ENCODE results near the gene NTM.

The NTM gene

DNA sequence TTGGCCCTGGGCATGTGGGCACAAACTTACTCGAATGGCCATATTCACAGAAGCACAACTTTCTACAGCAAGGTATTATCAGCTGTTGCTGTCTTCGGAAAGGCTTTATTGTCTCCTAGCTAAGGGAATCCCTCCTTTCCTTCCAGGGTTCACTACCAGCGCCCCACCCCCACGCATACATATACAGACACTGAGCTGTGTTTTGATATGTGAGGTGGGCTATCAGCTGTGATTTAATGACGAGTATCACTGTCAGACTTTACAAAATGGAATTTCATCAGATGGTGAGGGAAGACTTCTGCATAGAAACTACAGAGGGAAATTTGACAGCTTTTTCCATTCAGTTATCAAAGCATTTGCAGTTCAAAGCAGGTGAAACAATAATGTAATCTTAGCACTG is 730.2 kb downstream of the NTM start:
- DNase-seq, result no peak

DNA sequence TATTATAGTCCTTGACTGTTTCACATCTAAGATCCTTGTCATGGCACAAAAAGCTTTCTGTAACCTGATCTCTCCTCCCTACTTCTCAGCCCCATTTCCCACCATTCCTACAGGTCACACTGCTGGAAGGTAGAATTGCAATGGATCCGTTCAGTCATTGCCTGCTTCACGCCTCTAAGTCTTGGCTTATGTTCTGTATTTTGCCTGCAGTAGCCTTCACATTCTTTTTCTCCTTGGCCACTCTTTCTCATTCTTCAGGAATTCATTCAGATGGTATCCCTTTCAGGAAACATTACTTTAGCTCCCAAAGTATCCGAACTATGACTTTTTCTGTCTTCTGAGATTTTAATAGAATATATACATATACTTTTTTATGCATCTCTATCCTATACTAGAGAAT is 731.5 kb downstream of the NTM start:
- DNase-seq, result no peak

DNA sequence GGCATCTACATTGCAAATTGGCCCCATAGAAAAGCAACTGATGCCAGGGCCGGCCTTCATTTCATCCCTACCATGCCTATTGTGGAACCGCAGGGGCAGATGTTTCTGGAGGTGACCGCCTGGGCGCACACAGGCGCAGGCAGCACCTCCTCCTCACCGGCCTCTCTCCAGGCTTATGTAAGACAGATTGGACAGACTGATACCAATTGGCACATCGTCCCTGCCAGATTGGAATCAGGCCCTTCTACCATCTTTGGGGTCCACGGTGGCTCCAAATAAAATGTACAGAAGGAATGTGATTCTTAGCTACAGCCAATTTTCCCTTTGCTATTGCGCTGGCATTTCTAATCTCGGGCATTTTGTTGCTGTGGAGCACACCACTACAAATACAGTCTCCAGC is 732.6 kb downstream of the NTM start:
- no peak for DNase-seq

DNA sequence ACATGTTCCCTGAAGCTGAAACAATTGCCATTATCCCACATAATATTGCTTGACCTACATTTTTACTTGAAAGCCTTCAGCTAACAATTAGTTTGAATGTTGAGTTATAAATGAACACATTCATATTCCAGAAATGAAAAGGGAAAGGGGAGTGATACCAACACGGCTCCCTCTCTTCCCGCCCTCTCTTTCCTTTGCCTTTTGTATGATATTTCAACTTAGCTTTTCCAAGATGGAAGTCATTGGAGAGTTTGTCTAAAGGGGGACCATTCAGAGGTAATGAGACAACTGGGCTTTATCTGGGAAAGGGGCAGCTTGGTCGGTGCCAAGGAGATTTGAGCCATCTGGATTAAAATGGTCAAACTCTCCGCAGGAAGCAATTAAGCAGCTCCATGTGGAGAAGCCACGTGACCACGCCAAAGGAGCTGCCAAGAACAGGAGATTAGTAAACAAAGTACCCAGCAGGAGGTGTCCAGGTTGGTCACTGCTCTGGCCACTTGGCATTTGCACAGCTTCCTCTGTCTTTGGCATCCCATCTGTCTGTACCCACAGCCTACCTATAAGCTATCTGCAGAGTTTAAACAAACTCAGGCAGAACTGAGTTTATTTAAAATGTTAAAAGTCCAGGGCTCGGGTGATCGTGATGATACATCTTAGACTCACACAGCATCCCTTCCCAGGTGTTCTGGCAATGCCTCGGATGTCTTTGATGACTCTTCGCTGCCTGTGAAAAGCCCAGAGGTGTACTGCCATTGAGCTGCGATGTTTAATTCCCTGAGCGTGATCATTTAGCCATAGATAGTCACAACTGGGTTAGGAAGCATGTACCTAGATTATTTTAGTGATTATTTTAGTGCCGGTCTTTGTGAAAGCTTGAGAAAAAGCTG is 735.9 kb downstream of the NTM start:
- no peak for DNase-seq

DNA sequence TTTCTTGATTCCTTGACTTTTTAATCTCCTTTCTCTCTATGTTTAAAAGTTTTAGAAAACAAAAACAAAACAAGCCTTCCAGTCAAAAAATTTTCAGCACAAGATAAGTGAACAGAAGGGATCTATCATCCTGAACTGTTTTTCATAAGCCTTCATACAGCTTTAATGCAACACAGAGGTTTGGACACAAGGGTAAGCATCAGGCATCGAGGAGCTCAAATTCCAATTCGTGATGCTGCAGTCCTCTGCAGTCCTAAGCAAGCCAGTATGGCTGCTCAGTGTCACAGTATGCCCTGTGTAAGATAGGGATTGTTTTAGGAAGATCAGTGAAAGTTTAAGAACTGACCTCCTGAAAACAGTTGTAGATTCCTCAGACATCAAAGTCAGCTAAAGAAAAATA is 740.9 kb downstream of the NTM start:
- DNase-seq, result no peak

DNA sequence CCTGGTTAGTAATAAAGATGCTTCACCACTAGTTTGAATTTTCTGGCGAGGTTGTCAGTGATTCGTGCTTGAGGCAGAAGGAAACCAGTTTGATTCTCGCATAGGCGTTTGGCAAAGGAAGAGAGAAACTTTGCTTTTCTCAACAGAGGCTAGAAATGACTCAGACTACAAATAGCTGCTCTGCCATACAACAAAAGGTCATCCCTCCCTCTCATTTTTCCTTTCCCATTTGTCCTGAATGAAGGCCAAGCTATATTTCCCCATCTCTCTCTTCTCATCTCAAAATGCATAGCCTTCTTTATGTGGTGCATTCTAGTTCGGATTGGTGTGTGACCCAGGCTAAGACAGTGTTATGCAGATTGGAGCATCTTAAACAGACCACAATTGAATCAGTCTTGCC is 741.4 kb downstream of the NTM start:
- DNase-seq, result no peak

DNA sequence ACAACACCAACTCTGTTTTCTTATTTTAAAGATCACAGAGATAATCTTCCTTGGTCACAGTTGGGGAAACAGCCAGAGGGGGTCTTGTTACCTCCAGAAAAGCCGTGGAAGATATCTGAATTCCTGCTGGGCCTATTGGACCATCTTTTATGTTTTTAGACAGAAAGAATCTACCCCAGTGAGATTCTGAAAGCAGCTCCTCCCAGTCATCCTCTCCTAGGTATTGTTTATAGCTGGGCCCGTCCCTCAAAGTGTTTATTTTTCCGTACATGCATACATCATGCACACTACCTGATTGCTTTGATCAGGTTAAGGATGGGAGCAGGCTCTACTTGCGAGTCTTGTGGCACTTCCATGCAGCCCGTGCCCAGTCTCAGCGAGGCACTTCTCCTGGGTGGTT is 742.4 kb downstream of the NTM start:
- no peak for DNase-seq

DNA sequence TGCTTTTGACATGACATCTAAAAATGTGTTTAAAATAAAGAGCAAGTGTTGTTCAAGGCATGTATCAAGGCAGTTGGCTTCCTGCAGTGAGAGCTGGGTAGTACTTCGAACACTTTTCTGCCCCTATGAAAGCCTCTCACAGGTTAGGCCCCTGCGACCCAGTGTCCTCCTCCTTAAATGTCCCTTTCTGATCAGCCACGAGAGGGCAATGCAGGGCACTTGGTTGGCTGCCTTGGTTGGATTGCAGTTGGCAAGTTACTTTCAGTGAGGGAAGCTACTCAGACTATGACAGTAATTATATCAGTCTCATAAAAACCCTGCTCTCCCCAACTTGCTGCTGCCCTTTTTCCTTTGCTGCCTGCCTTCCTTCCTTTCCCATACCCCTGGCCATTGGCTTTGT is 743.8 kb downstream of the NTM start:
- DNase-seq, result no peak

DNA sequence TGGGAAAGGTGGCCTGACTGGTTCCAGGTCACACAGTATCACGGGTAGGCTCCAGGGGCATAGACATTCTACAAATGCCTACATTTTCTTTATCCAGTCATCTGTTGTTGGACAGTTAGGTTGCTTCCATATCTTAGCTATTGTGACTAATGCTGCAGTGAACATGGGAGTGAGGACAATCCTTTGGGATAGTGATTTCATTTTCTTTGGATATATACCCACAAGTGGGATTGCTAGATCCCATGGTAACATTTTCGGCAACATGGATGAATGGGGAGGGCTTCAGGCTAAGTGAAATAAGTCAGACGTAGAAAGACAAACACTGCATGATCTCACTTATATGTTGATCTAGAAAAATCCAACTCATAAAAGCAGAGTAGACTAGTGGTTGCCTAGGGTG is 744.3 kb downstream of the NTM start:
- no peak for DNase-seq

DNA sequence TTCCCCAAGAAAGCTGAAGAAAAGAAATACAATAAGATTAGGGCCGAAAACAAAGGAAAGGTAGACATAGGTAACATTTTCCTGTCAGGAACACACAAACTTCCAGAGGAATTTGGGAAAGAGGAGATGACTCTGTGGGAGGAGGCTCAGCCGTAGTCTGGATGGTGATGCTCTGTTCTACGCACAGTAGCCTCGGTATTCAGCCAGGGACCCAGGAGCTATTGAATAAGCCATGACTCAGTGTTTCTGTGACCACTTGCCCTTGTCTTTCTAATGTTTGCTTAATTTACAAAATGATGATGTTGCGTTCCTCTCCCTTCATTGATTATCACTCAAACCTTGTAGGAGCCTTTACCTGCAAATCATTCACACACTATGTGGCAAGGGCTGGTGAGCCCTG is 745.0 kb downstream of the NTM start:
- no peak for DNase-seq

DNA sequence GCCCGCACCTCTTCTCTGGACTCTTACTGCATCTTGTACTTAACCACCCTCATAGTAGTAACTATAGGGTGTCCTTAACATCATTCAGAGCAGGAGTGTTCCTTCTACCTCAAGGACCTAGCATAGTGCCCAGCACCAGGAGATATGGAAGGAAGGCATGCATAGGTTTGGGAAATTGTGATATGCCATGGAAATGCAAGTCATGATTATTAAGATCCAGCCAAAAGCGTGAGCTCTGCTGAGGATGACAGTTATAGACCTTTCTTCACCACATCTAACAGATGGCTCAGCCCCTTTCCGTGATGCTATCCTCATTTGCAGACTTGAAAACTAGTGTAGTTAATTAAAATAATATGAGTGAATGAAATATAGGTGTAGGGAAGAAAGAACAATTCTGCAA is 746.1 kb downstream of the NTM start:
- no peak for DNase-seq

DNA sequence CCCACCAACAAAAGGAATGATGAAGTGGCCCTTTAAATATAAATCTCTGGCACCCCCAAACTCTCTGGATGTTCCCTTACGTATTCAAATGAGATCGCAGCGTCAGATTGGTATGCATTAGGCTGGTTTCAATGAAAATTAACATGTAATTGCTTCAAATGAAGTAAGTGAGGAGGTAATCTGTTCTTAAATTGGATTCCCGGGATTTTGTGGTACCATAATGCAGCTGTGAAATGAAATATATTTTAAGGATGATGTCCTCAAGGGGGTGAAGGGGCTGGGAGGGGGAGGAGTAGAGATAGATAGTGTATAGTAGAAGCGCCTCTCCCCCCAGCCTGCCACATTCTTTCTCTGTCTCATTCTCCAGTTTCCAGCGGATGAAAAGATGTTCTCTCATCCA is 748.2 kb downstream of the NTM start:
- DNase-seq, result no peak

DNA sequence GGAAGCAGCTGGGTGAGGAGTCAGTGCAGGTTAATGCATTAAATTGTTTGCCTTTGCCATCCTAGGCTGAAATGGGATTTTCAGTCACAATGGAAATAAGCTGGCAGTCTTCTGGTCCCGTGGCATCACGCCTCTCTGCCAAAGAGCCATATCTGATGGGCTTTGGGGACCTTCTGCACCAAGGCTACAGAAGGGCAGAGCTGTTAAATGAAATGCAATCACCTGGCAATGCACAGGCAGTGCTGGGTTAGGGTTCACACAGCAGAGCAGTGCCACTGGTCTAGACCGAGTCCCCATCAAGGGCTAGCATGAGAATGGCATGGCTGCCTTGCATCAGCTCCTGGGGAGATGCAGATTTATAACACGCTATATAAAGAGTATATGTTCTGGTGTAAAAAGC is 749.2 kb downstream of the NTM start:
- DNase-seq, result no peak

DNA sequence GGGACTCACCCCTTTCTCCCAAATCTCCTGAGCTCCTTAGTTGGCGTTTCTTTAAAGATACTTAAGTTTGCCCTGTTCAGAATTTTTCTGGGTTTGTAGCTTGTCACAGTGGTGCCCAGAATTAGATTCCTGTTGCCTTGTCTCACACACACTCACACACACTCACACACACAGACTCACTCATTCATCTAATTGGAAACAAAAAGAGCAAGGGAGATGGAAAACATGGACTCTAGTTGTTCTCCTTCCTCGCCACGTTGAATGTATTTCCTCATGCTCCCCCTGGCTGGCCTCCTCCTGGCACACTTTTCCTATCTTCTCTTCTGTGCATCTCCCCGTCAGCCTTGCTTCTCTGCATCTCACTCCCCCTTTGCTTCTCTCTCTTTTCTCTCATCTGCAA is 752.3 kb downstream of the NTM start:
- no peak for DNase-seq

DNA sequence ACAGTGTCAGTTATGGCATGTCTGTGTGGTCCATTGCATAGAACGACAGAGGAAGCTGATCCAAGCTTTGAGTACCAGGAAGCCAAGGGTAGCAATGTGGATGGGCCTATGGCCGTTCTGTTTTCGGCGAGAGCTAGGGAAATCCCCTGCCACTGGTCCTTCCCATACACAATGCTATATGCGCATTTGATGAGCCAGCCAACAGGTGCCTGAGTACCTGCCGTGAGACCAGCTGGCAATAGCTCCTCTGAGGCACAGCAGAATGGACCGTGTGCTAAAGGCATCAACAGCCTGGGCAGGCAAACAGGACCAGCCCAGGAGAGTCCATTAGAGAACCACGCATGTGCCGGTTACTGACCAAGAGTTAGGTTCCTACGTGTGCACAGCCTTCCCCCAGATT is 753.0 kb downstream of the NTM start:
- DNase-seq, result no peak

DNA sequence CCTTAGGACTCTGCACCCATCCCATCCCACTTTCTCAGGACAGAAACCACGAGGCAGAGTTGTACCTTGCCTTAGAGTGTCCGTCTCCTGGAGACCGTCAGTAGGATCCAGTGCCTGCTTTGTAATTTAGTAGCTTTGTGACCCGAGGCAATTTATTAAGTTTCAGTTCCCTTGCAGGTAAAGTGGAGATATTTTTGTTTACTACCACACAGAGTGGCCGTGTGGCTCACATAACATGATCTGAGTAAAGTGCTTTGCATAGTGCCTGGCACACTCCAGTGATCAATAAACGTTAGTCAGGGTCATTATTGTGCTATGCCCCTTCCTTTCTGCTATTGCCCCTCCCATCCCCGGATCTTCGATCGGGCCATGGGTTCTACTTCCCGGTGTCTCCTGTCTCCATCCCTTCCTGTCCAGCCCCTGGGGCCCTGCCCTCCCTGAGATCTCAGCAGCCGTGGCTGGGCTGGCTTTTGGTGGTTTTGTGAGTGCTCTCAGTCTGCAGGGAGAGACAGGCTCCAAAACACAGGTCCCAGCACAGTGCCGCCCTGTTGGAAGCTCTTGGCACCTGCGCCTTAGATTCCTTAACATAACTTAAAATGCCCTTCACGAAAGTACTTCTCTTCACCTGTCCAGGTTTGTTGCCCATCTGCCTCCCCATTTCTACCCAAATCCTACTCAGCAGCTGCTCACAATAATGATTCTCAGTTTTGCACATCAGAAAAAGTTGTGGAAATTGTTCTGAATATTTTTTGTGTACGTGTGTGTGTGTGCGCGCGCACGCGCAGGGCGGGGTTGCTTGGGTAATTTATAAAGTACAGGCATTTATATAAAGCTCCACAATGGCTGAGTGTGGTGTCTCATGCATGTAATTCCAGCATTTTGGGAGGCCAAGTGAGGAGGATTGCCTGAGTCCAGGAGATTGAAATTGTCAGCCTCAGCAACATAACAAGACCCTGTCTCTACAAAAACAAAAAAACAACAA is 753.7 kb downstream of the NTM start:
- DNase-seq, result no peak

DNA sequence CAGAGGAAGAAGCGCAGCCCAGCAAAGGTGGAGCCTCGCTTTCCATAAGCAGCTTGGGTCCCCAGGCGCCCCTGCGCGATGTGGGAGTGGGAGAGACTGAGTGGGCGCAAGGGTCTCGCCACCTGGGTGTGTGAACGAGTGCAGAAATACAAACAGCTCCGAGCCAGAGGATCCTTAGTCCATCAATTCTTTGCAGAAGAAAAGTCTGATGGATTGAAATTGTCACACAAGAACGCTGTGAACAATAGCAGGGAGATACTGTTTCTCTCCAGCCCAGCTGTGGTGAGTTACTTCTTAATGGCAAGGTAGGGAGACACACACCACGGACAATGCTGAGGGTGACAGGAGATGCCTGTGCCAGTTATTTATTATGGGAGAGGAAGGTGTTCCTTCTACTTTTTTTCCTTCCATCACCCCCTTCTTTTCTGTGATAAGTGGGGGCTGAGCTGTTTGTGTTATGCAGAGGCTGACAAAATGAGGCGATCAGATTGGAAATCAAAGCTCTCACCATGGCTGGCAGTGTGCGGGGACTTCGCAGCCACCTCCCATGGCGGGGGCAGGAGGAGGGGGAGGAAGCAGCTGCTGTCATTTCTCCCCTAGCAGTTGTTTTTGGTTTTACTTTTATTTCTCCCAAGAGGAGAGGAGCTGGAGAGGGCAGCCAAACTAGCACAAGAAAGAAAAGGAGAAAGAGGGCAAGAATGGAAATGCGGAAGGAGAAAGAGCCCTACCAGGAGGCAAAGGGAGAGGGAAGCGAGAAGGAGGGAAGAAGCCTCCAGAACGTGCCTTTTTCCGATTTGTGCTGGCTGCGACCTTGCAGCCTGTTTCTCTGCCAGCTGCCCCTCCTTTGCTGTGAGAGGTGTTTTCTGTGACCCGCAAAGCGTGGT is 755.8 kb downstream of the NTM start:
- DNase-seq, result no peak

DNA sequence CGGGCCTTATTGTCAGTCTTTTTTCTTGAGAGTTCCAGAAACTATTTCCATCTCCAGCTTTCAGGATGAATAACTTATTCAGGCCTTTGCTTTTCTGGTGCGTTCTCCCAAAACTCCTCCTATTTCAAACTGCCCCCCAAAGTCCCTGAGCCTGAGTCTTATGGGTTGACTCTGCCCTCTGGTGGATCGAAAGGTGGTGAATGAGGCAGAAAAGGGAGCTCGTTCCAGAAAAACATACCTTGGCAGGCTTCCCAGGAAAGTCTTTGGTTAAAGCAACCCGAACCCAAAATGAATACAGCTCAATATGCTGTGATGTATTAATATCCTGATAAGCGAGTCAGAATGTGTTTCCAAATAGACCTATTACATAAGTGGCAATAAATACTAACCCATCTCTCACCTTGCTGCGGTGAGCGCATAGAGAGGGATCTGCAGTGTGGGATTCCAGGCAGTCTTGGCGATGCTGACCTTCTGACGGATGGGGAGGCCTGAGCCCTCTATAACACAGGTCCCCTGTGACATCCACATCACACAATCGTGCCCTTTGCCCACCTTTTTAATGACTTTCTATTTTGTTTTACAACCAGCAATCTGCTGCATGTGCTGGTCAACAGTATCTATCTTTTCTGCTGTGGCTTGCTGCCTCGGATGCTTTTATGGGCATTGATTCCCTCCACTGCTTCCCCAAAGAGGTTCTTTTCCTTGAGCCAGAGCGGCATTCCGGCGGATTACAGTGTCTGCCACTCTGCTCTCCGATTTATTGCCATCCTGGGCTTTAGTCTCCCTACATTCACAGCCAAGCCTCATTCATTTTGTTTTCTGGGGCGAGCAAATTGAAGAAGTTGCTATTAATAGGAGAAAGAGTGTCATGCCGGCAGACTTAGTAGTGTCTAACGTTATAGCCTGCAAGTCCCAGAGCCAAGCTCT is 756.8 kb downstream of the NTM start:
- no peak for DNase-seq

DNA sequence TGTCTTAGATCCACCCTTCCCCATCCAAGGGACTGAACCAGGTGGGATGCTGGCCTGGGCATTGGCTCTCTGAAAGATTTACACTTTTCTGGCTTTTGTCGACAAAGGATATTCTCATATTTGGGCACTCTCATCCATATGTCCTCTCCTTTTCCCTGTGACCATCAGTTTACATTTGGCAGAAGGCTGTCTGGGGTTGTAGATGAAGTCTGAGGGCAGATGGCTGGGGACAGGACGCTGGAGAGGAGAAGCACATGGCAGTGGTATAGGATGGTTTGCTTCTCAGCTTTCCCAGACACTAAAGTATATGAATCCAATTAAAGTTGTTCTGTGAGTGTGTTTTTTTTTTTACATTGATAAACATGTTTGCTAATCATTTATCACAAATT is 757.5 kb downstream of the NTM start:
- no peak for DNase-seq

DNA sequence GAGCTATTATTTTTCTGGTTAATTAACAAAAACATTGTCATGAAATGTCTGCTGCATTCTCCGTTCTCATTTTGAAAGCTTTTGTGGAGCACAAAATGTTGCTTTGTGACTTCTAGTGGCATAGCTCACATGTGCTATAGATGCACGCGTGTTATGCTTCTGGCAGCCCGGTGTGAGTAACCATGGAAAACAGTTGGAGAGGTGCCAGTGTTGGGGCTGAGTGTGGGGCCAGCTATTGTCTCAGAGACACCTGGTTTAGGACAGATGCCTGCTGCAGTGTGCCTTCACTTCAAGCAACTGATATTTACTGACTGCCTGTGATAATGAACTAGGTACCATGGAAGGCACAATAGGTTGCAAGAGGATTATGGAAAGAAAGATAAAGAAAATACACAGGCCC is 760.6 kb downstream of the NTM start:
- no peak for DNase-seq

DNA sequence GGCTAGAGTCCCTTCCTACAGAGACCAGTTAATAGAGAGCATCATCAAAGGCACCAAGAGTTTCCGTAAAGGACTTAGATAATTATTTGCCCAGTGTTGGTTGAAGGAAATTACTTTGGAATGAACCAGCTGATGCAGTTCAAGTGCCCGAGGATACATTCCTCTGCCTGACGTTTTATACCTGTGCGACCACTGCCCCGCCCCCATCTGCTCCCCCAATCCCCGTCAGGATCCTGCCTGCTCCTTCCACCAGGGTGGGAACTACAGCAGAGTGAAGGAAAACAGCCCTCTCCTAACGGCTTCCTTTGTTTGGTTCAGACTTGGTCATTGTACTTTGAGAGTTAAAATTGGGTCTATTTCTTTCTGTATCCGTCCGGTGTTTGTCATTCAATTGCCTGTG is 761.5 kb downstream of the NTM start:
- no peak for DNase-seq

DNA sequence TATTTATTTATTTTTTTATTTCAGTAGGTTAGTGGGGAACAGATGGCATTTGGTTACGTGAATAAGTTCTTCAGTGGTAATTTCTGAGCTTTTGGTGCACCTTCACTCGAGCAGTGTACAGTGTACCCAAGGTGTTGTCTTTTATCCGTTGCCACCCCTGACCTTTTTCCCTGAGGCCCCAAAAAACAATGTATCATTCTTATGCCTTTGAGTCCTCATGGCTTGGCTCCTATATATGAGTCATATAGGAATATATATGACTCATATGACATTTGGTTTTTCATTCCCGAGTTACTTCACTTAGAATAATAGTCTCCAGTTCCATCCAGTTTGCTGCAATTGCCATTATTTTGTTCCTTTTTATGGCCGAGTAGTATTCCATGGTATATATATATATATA is 763.9 kb downstream of the NTM start:
- DNase-seq, result no peak

Measured in stimulated activated CD4-positive, alpha-beta T cell treated with anti-CD3 and anti-CD28 coated beads, Interleukin-4, amount 100 ng/mL, for 4 hours (primary cell).